Aorta (tissue), 5 donors: Measurements from ENCODE around the gene POLDIP2. TPM values are rescaled to one million over a fixed set of nuclear protein-coding genes. Genes with fewer than 3 reads are reported as not detected.

Source experiments
- ATAC-seq: fragments of 200-7000 bp; cut with Tn5 transposase; one replicate; pipeline ENCODE4 v1.9.1; 2022; ENCODE audit warnings: moderate library complexity; ENCODE audit not compliant: low FRiP score
- DNase-seq, 2 donors: peaks; one replicate each; pipeline ENCODE4 v3.0.0-alpha.2; 2020
- H3K27ac ChIP-seq, 2 donors: one replicate each; pipeline ENCODE4 v1.5.1; 2013; ENCODE audit warnings: low read length in 2 of 2, mild to moderate bottlenecking in 2 of 2, moderate library complexity in 2 of 2, control low read depth in 1 of 2, inconsistent platforms in 1 of 2, low read depth in 1 of 2
- H3K27me3 ChIP-seq, 2 donors: one replicate each; pipeline ENCODE4 v1.6.1; 2013; ENCODE audit warnings: control low read depth in 1 of 2, low read length in 1 of 2, mild to moderate bottlenecking in 1 of 2, moderate library complexity in 1 of 2; ENCODE audit not compliant: insufficient read depth in 2 of 2, control insufficient read depth in 1 of 2
- H3K36me3 ChIP-seq, 2 donors: one replicate each; pipeline ENCODE4 v1.6.1; 2013; ENCODE audit warnings: control low read depth in 1 of 2, low read length in 1 of 2, mild to moderate bottlenecking in 1 of 2; ENCODE audit not compliant: insufficient read depth in 2 of 2, control insufficient read depth in 1 of 2
- H3K4me1 ChIP-seq, 2 donors: one replicate each; pipeline ENCODE4 v1.6.1; 2013; ENCODE audit warnings: low read length in 2 of 2, control low read depth in 1 of 2, mild to moderate bottlenecking in 1 of 2, moderate library complexity in 1 of 2; ENCODE audit not compliant: insufficient read depth in 2 of 2, control insufficient read depth in 1 of 2
- H3K4me3 ChIP-seq, 2 donors: one replicate each; pipeline ENCODE4 v1.5.1; 2013; ENCODE audit warnings: low read length in 2 of 2, control low read depth in 1 of 2, mild to moderate bottlenecking in 1 of 2
- H3K9me3 ChIP-seq: one replicate; pipeline ENCODE4 v1.6.1; 2013; ENCODE audit warnings: mild to moderate bottlenecking, low read length; ENCODE audit not compliant: control insufficient read depth
- WGBS, 2 donors: extraction: QIAGEN DNeasy Blood & Tissue Kit; methylation state at CpG; one replicate each; pipeline ENCODE4 v1.1.7; 2013; 5-methylcytosine and 5-hydroxymethylcytosine counted together
- intact Hi-C, 2 donors: fragments of 100-400 bp; cut with DNase I; formaldehyde crosslinking; loops; one replicate each; pipeline versions ENCODE4 v1.14.2 to v1.15.0; 2022
- polyA plus RNA-seq, 2 donors: library from polyadenylated mRNA; stranded (reverse); fragments of 200-250 nt; gene quantifications; one replicate each; pipeline ENCODE4 v1.2.3, GENCODE V29; 2013
- total RNA-seq, 2 donors: library from RNA; stranded (reverse); fragmentation: NEBNext Ultra II Directional; extraction: Animal tissue kit (Norgen Biotek cat#: 25700); gene quantifications; one replicate each; pipeline ENCODE4 v1.2.1, GENCODE V29; 2021
- donor health status: healthy with polysubstance abuse.
- donor health status: Bipolar disorder and iron deficiency.
- donor health status: DM: no; HTN: no; CAD: no.
- donor health status: DM: no; HTN: no; CAD: no.
- donor health status: DM: yes; HTN: yes; CAD: no.

The POLDIP2 gene
- total and polyA plus RNA-seq, 4 donors = 36.6 to 42.5 (median 40.8) TPM

DNA sequence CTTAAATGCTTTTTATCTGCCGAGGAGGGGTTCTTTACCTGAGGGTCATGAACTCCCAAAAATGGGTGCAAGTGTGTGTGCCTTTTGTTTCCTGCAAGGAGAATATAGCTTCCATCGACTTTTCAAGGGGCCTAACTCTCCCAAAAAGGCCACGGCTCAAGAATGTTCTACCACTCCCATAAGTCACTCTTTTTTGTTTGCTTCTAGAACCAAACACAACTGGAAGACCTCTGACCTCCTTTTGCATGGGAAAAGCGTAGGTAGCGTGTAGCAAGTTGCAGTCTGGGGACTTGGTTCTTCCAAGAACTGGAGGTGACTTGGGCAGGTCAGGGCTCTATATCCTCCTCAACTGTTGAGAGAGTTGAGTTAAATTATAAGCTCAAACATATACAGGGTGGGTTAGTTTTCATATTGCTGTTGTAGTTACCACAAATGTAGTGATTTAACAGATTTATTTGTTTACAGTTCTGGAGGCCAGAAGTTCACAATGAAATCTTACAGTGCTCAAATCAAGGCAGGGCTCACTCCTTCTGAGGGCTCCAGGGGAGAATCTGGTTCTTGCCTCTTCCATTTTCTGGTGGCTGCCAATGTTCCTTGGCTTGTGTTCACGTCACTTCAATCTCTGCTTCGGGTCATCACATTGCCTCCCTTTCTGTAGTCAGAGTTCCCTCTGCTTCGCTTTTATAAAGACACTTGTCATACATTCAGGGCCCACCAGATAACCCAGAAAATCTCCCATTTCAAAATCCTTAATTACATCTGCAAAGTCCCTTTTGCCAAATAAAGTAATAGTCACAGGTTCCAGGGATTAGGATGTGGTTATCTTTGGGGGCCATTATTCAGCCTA, 36.9 kb downstream of the POLDIP2 start:
- no peak for ATAC-seq
- no peak overlapping the region for H3K4me3 ChIP-seq
- H3K36me3 ChIP-seq = no peaks in the 10 kb centered on the region
- H3K27ac ChIP-seq = no peak overlapping the region
- no peak for DNase-seq
- WGBS, 2 donors = 72% methylated on average over 8 of the region's 8 CpGs
- H3K9me3 ChIP-seq = no peaks in the 10 kb centered on the region
- H3K4me1 ChIP-seq = no peaks in the 10 kb centered on the region
- intact Hi-C loops = no loop called here
- no peaks in the 10 kb centered on the region for H3K27me3 ChIP-seq

DNA sequence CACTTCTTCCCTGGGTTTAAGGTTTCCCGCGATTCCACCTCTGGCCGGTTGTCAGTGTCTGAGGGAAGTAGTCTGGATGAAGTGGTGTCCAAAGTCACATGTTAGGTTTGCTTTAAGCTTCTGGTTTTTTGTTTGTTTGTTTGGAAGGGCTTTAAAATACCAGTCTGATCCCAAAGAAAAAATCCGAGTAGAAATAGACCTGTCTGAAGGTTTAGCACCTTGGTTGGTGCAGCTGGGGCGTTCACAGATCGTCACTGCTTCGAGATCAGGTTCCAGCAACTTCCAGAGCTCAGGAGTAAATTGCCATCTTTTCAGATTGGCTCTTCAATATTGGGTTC, 37.8 kb downstream of the POLDIP2 start:
- H3K4me3 ChIP-seq = peak overlapping the region; percentile 23 to 39
- H3K9me3 ChIP-seq = no peaks in the 10 kb centered on the region
- no peaks in the 10 kb centered on the region for H3K27me3 ChIP-seq
- no peaks in the 10 kb centered on the region for H3K4me1 ChIP-seq
- intact Hi-C loops = loop anchor here in 1 of 2 donors (2.0 kb wide), 1 partner anchor 15 kb away; the partner anchor contains the start of genes IFT20 and TNFAIP1
- H3K36me3 ChIP-seq = no peaks in the 10 kb centered on the region
- peak overlapping the region in 1 of 2 donors; percentile 25 for H3K27ac ChIP-seq
- DNase-seq = no peak
- no peak for ATAC-seq
- 1 to 3% methylated on average over 7 of the region's 7 CpGs for WGBS, 2 donors

DNA sequence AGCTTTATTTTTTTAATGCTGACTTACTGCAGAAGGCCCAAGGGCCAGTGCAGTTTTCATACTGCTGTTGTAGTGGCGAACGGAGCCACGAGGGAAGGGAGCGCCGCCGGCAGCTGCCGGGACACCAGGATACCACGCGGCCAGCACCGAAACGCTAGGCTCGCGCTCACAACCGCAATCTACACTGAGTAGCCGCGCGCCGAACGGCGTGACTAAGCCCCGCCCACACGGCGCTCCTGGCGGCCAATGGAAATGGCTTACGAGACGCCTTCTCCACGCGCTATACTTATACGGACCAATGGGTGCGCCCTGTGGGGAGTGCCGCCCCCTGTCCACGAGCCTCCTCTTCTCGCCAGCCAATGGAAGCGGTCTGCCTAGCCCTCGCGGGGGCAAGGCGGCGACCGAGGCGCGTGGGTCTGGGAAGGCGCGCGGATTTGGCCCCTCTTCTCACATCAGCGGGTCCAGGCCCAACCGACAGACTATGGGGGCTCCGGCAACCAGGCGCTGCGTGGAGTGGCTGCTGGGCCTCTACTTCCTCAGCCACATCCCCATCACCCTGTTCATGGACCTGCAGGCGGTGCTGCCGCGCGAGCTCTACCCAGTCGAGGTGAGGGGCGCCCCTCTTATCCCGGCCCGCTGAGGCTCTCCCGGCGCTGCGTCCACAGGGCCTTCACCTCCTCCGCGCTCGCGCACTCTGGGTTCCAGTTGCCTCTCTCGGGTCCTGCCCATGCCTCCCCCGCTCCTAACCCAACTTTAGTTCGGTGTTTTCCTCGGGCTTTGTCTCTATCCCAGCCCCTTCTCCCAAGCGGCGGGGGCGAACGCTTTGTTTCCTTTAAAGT, 38.3 kb downstream of the POLDIP2 start, which contains the start of gene TMEM97:
TMEM97 (plus strand) TSS at position 442 of the 839 bp plus-strand sequence; CDS start at position 482, 40 bp downstream.
- H3K4me3 ChIP-seq = peak within 1 kb of the TSS; percentile 23 to 39
- DNase-seq (peak; percentile 96 to 98), ATAC-seq (peak; percentile 99)
- intact Hi-C loops = loop anchor here in 1 of 2 donors (2.0 kb wide), 1 partner anchor 16 kb away; the partner anchor contains the start of genes IFT20 and TNFAIP1
- no peaks in the 10 kb centered on the region for H3K36me3 ChIP-seq
- peak within 1 kb of the TSS in 1 of 2 donors; percentile 25 for H3K27ac ChIP-seq
- H3K27me3 ChIP-seq = no peaks in the 10 kb centered on the region
- no peaks in the 10 kb centered on the region for H3K4me1 ChIP-seq
- no peaks in the 10 kb centered on the region for H3K9me3 ChIP-seq
- 0 to 1% methylated on average over 63 to 72 of the region's 72 CpGs for WGBS, 2 donors

DNA sequence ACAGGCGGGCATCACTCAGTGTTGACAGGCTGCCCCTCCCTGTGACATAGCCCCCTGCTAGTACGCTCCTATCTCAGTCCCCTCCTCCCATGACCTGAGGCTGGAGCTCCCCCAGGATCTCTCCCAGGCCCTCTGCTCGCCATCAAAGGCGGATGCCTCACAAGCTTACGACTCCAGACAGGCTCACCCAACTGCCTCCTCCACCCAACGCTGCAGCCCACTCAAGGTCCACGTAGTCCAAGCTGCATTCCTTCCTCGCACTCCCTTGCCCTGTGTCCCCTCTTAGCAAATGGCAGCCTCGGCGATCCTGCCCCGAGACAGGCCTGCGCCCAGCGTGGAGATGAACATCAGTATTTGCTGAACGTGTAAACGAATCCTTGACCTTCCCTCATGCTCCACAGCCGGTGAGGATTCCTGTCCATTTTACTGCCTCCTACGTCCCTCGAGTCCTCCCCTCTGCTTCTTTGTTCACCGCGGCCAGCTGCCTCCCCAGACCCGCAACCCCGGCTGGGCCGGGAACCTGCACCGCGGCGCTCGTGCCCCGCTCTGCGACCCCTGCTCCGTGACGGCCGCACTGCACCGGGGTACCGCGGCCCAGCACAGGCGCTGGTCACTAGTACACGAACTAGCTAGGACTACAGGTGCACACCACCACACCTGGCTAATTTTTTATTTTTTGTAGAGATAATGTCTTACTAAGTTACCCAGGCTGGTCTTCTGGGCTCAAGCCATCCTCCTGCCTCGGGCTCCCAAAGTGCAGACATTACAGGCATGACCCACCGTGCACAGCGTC, 39.2 kb downstream of the POLDIP2 start:
- H3K27ac ChIP-seq = no peak overlapping the region
- H3K36me3 ChIP-seq = no peaks in the 10 kb centered on the region
- ATAC-seq (peak; percentile 2), DNase-seq (peak in 1 of 2 donors; percentile 74)
- H3K4me3 ChIP-seq = peak overlapping the region; percentile 3 to 20
- intact Hi-C loops = loop anchor here in 1 of 2 donors (2.0 kb wide), 1 partner anchor 17 kb away; the partner anchor contains the start of genes IFT20 and TNFAIP1
- H3K4me1 ChIP-seq = no peaks in the 10 kb centered on the region
- no peaks in the 10 kb centered on the region for H3K27me3 ChIP-seq
- H3K9me3 ChIP-seq = no peaks in the 10 kb centered on the region
- 10% methylated on average over 40 of the region's 40 CpGs for WGBS, 2 donors

DNA sequence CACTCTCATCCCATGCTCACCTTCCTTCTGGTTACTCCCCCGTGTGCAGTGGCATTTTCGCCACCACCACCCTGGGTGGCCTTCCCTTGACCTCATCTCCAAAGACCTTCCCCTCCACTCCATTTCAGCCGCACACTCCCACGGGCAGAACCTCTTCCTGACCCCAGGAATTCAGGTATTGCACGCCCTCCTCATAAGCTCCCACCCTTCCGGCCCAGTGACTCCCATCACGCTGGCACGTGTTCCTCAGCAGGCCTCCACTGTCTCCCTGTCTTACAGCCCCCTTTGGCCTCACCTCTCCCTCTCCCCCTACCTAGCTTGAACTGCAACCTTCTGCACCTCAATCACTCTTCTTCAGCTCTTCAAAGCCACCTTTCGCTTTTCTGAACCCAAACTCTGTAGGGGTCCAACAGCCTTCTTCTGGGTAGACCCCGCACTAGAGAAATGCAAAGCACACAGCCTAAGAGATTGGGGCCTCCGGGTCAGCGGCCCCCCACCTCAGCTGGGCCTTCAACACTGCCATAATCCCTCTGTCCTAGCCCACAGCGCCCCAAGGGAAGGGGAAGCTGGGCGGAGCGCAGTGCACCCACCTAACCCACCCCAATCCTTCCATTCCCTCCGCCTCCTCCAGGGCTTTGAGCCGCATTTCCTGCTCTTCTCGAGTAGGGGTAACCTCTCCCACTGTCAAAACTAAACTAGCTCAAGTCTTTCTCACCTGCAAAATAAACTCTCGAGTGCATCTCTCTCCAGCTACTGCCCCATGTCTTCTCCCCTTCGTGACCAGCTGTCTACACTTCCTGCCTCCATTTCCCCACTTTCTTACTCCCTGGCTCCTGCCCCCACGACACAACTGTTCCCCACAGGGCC, 40.0 kb downstream of the POLDIP2 start:
- Histone ChIP-seq H3K4me3 (no peak overlapping the region), H3K9me3 (no peaks in the 10 kb centered on the region), H3K27ac (no peak overlapping the region), H3K4me1 (no peaks in the 10 kb centered on the region), H3K36me3 (no peaks in the 10 kb centered on the region), H3K27me3 (no peaks in the 10 kb centered on the region)
- DNase-seq = peak in 1 of 2 donors; percentile 54
- no peak for ATAC-seq
- 82 to 86% methylated on average over 20 to 21 of the region's 21 CpGs for WGBS, 2 donors
- intact Hi-C loops = no loop called here

DNA sequence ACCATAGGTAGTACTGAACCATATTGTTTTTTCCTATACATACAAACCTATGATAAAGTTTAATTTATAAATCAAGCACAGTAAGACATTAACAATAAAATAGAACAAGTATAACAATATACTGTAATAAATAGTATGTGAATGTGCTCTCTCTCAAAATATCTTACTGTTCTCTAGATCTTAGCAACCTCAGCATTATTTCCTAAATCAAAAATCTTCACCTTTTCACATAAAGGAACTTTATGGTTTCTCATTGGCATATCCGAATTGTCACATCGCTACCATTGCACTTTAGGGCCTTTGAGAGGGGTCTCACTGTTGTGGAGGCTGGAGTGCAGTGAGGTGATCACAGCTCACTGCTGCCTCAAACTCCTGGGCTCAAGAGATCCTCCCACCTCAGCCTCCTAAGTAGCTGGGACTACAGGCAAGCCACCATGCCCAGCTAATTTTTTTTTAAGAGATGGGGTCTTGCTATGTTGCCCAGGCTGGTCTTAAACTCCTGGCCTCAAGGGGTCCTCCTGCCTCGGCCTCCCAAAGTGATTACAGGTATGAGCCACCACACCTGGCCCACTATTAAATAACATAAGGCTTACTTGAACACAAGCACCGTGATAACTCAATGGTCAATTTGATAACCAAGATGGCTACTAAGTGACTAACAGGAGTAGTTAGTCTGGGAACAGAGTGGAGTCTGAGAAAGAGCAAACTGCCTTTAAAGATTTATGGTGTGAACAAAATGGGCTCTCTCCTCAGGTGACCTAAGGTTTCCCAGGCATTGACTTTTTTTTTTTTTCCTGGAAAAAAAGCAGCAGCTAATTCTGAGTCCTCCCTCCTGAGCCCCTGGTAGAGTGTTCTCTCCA, 41.3 kb downstream of the POLDIP2 start:
- Histone ChIP-seq H3K4me3 (no peak overlapping the region), H3K9me3 (no peaks in the 10 kb centered on the region), H3K27me3 (no peaks in the 10 kb centered on the region), H3K27ac (no peak overlapping the region), H3K4me1 (no peaks in the 10 kb centered on the region), H3K36me3 (no peaks in the 10 kb centered on the region)
- no peak for ATAC-seq
- peak in 1 of 2 donors; percentile 31 for DNase-seq
- intact Hi-C loops = no loop called here
- WGBS, 2 donors = 93 to 95% methylated on average over 4 of the region's 4 CpGs

DNA sequence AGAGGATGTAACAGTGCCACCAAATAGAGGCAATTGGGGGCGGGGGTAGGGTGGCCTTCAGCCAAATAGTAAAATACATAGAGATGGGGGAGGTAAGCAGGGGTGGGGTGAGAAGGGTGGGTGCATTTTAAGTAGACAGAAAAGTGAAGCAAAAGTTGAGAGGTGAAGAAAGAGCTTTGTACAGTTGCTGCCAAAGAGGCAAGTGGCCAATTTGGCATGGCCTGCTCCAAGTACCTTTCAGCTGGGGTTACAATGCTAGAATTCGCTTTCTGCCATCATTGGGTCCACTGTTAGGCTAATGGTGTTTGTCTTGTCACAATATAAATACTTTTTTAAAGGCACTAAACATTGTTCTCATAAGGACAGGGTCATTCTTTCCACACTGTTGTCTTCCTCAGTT, 43.5 kb downstream of the POLDIP2 start:
- Histone ChIP-seq H3K36me3 (no peaks in the 10 kb centered on the region), H3K4me1 (no peaks in the 10 kb centered on the region), H3K27me3 (no peaks in the 10 kb centered on the region), H3K4me3 (no peak overlapping the region), H3K9me3 (no peaks in the 10 kb centered on the region), H3K27ac (no peak overlapping the region)
- peak in 1 of 2 donors; percentile 21 for DNase-seq
- intact Hi-C loops = no loop called here
- 68 to 85% methylated on average over 2 of the region's 2 CpGs for WGBS, 2 donors
- no peak for ATAC-seq
